ENCODE data around the gene KRT31.

- TF ChIP-seq CTCF (IDR thresholded peaks at IDR 0.05): no peak
- no peak for TF ChIP-seq POLR2A (IDR thresholded peaks at IDR 0.05)
These were observed 5.1 kb downstream of the KRT31 start for GRCh38 chr17:41392278-41392677.
